Measurements from ENCODE around the gene GALK1. TPM values are rescaled to one million over a fixed set of nuclear protein-coding genes. Genes with fewer than 3 reads are reported as not detected.

The GALK1 gene
- total RNA-seq, 1 experiment from 2014 or later: 35.8 TPM

- peak; percentile 41; the same call in 1 of the 2 replicates for ATAC-seq
- H3K36me3 ChIP-seq (ENCODE audit: control insufficient read depth, insufficient read depth, low read length): no peaks in the 10 kb centered on the region
- H3K4me3 ChIP-seq (ENCODE audit: low read depth in 2 of 2, low read length in 2 of 2): no peak overlapping the region
- ChIA-PET CTCF (interaction anchor here (0.5 kb wide), 1 partner anchor 51 kb away, joined by 3 read pairs; no protein-coding TSS in a partner anchor), POLR2A (no interaction called here)
- H3K27ac ChIP-seq (ENCODE audit: low read length): no peak overlapping the region
- TF ChIP-seq, protein P1, sequence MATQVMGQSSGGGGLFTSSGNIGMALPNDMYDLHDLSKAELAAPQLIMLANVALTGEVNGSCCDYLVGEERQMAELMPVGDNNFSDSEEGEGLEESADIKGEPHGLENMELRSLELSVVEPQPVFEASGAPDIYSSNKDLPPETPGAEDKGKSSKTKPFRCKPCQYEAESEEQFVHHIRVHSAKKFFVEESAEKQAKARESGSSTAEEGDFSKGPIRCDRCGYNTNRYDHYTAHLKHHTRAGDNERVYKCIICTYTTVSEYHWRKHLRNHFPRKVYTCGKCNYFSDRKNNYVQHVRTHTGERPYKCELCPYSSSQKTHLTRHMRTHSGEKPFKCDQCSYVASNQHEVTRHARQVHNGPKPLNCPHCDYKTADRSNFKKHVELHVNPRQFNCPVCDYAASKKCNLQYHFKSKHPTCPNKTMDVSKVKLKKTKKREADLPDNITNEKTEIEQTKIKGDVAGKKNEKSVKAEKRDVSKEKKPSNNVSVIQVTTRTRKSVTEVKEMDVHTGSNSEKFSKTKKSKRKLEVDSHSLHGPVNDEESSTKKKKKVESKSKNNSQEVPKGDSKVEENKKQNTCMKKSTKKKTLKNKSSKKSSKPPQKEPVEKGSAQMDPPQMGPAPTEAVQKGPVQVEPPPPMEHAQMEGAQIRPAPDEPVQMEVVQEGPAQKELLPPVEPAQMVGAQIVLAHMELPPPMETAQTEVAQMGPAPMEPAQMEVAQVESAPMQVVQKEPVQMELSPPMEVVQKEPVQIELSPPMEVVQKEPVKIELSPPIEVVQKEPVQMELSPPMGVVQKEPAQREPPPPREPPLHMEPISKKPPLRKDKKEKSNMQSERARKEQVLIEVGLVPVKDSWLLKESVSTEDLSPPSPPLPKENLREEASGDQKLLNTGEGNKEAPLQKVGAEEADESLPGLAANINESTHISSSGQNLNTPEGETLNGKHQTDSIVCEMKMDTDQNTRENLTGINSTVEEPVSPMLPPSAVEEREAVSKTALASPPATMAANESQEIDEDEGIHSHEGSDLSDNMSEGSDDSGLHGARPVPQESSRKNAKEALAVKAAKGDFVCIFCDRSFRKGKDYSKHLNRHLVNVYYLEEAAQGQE (IDR thresholded peaks at IDR 0.05; ENCODE audit: insufficient read depth in 1 of 2, low read depth in 2 of 2, low read length in 1 of 2): no peak
- TF ChIP-seq TCF7L2 (IDR thresholded peaks at IDR 0.05; ENCODE audit: low read depth, low read length): no peak
- TF ChIP-seq POLR2AphosphoS5 (IDR thresholded peaks at IDR 0.05; ENCODE audit: low read depth, low read length): no peak
- no peak for TF ChIP-seq SIN3A (IDR thresholded peaks at IDR 0.05; ENCODE audit: borderline replicate concordance, insufficient read depth, low read depth, low read length)
- TF ChIP-seq, protein P2, sequence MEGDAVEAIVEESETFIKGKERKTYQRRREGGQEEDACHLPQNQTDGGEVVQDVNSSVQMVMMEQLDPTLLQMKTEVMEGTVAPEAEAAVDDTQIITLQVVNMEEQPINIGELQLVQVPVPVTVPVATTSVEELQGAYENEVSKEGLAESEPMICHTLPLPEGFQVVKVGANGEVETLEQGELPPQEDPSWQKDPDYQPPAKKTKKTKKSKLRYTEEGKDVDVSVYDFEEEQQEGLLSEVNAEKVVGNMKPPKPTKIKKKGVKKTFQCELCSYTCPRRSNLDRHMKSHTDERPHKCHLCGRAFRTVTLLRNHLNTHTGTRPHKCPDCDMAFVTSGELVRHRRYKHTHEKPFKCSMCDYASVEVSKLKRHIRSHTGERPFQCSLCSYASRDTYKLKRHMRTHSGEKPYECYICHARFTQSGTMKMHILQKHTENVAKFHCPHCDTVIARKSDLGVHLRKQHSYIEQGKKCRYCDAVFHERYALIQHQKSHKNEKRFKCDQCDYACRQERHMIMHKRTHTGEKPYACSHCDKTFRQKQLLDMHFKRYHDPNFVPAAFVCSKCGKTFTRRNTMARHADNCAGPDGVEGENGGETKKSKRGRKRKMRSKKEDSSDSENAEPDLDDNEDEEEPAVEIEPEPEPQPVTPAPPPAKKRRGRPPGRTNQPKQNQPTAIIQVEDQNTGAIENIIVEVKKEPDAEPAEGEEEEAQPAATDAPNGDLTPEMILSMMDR (IDR thresholded peaks at IDR 0.05): no peak
- intact Hi-C loops (cut with micrococcal nuclease; ENCODE audit: unreplicated experiment): no loop called here
- no peak for DNase-seq (ENCODE audit: low read depth, low spot score)
- 0 out of 2 replicates have a peak, but pooled peaks cover under 1% of the 10 kb centered on the region for H3K4me1 ChIP-seq (ENCODE audit: control insufficient read depth, insufficient read depth, low read length)
- no peaks in the 10 kb centered on the region for H3K27me3 ChIP-seq (ENCODE audit: control insufficient read depth, insufficient read depth, low read length)
- in situ Hi-C loops (cut with HindIII; ENCODE audit: low pct_unique_long_range_greater_than_20kb, low sequenced_read_pairs): no loop called here
- H3K9me3 ChIP-seq (ENCODE audit: control insufficient read depth, insufficient read depth, low read depth, low read length): no peaks in the 10 kb centered on the region
- no TSS peak for BruUV-seq (replicated peaks)
These were observed 35.6 kb downstream of the GALK1 start for GRCh38 chr17:75729351-75729750.

- Histone ChIP-seq H3K4me1 (ENCODE audit: control insufficient read depth, insufficient read depth, low read length) (peaks cover 18% of the 10 kb centered on the region), H3K27ac (ENCODE audit: low read length) (no peak overlapping the region), H3K4me3 (ENCODE audit: low read depth in 2 of 2, low read length in 2 of 2) (no peak overlapping the region), H3K36me3 (ENCODE audit: control insufficient read depth, insufficient read depth, low read length) (no peaks in the 10 kb centered on the region), H3K27me3 (ENCODE audit: control insufficient read depth, insufficient read depth, low read length) (no peaks in the 10 kb centered on the region), H3K9me3 (ENCODE audit: control insufficient read depth, insufficient read depth, low read depth, low read length) (no peaks in the 10 kb centered on the region)
- DNase-seq (ENCODE audit: low read depth, low spot score): no peak
- ChIA-PET POLR2A (no interaction called here), CTCF (no interaction called here)
- intact Hi-C loops (cut with micrococcal nuclease; ENCODE audit: unreplicated experiment): no loop called here
- TF ChIP-seq SIN3A (IDR thresholded peaks at IDR 0.05; ENCODE audit: borderline replicate concordance, insufficient read depth, low read depth, low read length) (no peak), POLR2AphosphoS5 (IDR thresholded peaks at IDR 0.05; ENCODE audit: low read depth, low read length) (no peak), TCF7L2 (IDR thresholded peaks at IDR 0.05; ENCODE audit: low read depth, low read length) (no peak)
- TF ChIP-seq, protein P1 (IDR thresholded peaks at IDR 0.05; ENCODE audit: insufficient read depth in 1 of 2, low read depth in 2 of 2, low read length in 1 of 2): no peak
- TF ChIP-seq, protein P2 (IDR thresholded peaks at IDR 0.05): no peak
- BruUV-seq (replicated peaks): no TSS peak
- ATAC-seq: no peak
- in situ Hi-C loops (cut with HindIII; ENCODE audit: low pct_unique_long_range_greater_than_20kb, low sequenced_read_pairs): no loop called here
These were observed 37.6 kb downstream of the GALK1 start for GRCh38 chr17:75727391-75727790.

All from Panc1 (cell line).